Activated CD4-positive, alpha-beta memory T cell treated with anti-CD3 and anti-CD28 coated beads, Interleukin-2, amount 10 ng/mL, durations not matched to agents 7 days and 5 days (primary cell): ENCODE measurements around the gene ZNF789. TPM values are rescaled to one million over a fixed set of nuclear protein-coding genes. Genes with fewer than 3 reads are reported as not detected.

Experiments used
- CTCF ChIA-PET: fragments of 350-600 bp; sonication (Branson Sonifier 250); formaldehyde crosslinking; loops from one replicate; lab custom pipeline; 2021; ENCODE audit warnings: antibody characterized with exemption, inconsistent platforms; lab: Charles Lee
- POLR2A ChIA-PET: fragments of 350-600 bp; sonication (Branson Sonifier 250); formaldehyde crosslinking; loops from one replicate; lab custom pipeline; 2021; ENCODE audit warnings: antibody characterized with exemption; lab: Charles Lee
- DNase-seq: peaks from one replicate; pipeline ENCODE4 v3.0.0-alpha.2; 2020
- H3K27ac Mint-ChIP-seq: one replicate; pipeline ENCODE4 v1.8.0; 2021; ENCODE audit warnings: mild to moderate bottlenecking, mixed read lengths
- H3K27me3 Mint-ChIP-seq: one replicate; pipeline ENCODE4 v1.8.0; 2021; ENCODE audit warnings: mixed read lengths
- H3K36me3 Mint-ChIP-seq: one replicate; pipeline ENCODE4 v1.8.0; 2021; ENCODE audit warnings: low read depth, mixed read lengths
- H3K4me1 Mint-ChIP-seq: one replicate; pipeline ENCODE4 v1.8.0; 2021; ENCODE audit warnings: mixed read lengths
- H3K4me3 Mint-ChIP-seq: one replicate; pipeline ENCODE4 v1.8.0; 2021; ENCODE audit warnings: mild to moderate bottlenecking, mixed read lengths
- H3K9me3 Mint-ChIP-seq: one replicate; pipeline ENCODE4 v1.8.0; 2021; ENCODE audit warnings: mixed read lengths
- total RNA-seq, 2 experiments: library from RNA; stranded (reverse); gene quantifications; one replicate each; pipeline ENCODE4 v1.2.3, GENCODE V29; 2021

The ZNF789 gene
- total RNA-seq, 2 experiments from 2014 or later, result 19.4 to 21.8 TPM

DNA sequence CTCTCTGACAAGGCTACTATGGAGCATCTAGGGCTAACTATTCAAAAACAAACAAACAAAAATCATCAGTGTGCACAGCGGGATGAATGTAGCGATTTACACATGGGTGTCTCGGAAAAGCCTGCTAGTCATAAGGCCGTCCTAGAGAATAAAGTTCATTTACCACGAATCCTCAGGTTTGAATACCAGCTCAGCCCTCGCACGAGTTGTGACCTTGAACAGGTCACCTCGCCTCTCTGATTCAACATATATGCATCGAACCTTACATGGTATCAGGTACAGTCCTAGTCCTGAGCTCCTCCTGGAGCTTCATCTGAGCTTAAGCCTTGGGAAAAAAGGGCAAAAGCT is 7.3 kb upstream of the ZNF789 start:
- Mint-ChIP-seq H3K27me3 (no peaks in the 10 kb centered on the region), H3K4me1 (peaks cover 30% of the 10 kb centered on the region)

DNA sequence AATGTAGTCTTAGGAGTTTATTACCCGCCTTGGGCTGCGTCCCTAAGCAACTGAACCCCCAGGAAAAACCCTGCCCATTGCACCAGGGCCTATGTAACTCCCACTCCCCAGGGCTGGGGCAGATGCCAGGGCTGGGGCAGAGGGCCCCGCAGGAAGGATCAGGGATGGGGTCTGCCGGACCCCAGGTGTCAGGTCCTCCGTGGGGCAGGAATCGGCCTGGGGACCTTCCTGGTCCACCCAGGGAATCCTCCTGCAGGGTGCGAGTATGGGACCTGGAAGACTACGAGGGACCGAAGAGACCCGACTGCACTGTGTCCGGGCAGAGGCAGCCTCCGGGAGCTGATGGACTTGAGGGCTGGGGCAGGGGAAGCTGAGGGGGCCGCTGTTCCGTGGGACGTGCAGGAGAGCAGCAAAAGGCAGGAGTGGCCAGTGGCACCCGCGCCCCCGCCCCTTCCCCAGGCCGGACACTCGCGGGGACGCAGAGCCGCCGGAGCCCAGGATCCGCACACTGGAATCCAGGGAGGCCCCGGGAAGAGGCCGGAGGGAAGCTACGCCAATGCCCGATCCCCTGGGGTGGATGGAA is 4.3 kb upstream of the ZNF789 start:
- H3K27ac Mint-ChIP-seq, result no peak overlapping the region
- peaks cover 33% of the 10 kb centered on the region for H3K4me1 Mint-ChIP-seq
- peaks cover 4% of the 10 kb centered on the region for H3K27me3 Mint-ChIP-seq
- ChIA-PET CTCF (no interaction called here), POLR2A (interaction anchor here (1.0 kb wide), 1 partner anchor 37 kb away, joined by 5 read pairs; no protein-coding TSS in a partner anchor)
- peaks cover 20% of the 10 kb centered on the region for H3K36me3 Mint-ChIP-seq
- H3K4me3 Mint-ChIP-seq, result no peak overlapping the region
- DNase-seq, result no peak
- no peaks in the 10 kb centered on the region for H3K9me3 Mint-ChIP-seq

More for the DNA sequence above, 7.3 kb upstream of the ZNF789 start:
- peak overlapping the region; percentile 86 for H3K4me3 Mint-ChIP-seq
- H3K36me3 Mint-ChIP-seq, result peaks cover 26% of the 10 kb centered on the region
- ChIA-PET CTCF (interaction anchor here (1.0 kb wide), 1 partner anchor 57 kb away, joined by 3 read pairs; the partner anchor contains the start of gene PDAP1), POLR2A (interaction anchor here (0.9 to 3.7 kb wide), 14 partner anchors 9 to 159 kb away, joined by 3 to 21 read pairs (median 4); partner anchors contain the start of genes BUD31, ZKSCAN5, ZNF394 and ZNF655)
- H3K9me3 Mint-ChIP-seq, result no peaks in the 10 kb centered on the region
- DNase-seq, result no peak
- H3K27ac Mint-ChIP-seq, result peak overlapping the region; percentile 73

DNA sequence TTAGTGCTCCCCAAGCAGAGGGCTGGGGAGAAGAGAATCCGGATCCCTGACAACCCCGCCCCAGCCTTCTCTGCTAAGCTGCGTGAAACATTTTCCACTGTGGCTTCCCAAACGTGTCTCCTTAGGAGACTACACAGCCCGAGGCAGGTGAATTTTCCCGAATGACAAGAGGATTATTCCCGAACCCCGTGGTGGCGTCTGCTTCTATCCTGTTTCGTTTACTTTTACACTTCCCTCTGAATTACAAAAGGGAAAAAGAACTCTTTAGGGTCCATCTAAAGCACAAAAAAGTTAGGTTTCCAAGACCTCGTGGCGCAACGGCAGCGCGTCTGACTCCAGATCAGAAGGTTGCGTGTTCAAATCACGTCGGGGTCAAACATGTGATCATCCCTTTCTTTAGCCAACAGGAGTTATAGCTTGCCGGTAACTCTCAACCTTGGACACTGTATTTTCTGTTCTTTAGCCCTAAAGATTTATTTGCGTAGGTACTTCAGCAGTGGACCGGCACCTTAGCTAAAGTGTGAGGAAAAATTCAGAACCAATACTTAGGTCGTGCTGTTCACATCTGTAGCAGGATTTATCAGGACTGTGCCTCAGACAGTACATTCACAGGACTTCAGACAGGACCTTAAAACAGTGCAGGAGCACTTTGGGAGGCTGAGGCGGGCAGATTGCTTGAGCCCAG is 3.2 kb upstream of the ZNF789 start:
- POLR2A ChIA-PET, result interaction anchor here (1.0 to 1.3 kb wide), 3 partner anchors 30 to 37 kb away, joined by 3 to 5 read pairs (median 4); partner anchors contain the start of gene ZNF394
- CTCF ChIA-PET, result no interaction called here
- Mint-ChIP-seq H3K36me3 (peaks cover 15% of the 10 kb centered on the region), H3K27me3 (peaks cover 4% of the 10 kb centered on the region), H3K4me1 (peaks cover 35% of the 10 kb centered on the region), H3K9me3 (no peaks in the 10 kb centered on the region), H3K27ac (no peak overlapping the region), H3K4me3 (no peak overlapping the region)
- DNase-seq, result no peak

DNA sequence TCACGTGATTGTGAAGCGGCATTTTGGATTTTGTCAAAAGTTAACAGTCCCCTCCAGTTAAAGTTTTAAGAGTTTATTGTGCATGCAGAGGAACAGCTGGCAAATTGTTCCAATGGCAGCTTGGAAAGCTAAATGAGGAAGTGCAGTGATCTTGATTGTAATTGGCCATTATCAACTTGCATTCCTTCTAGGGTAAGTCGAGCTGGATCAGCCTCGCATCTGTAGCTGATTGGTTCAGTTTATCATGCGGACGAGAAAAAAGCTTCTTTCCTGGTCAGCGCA is 566 bp downstream of the ZNF789 start:
- H3K9me3 Mint-ChIP-seq, result no peaks in the 10 kb centered on the region
- DNase-seq, result peak; percentile 29
- H3K4me3 Mint-ChIP-seq, result peak overlapping the region; percentile 93
- POLR2A ChIA-PET, result interaction anchor here (0.7 to 3.9 kb wide), 14 partner anchors 8 to 143 kb away, joined by 3 to 23 read pairs (median 4); partner anchors contain the start of genes ATP5MF, CPSF4, FAM200A and PTCD1
- CTCF ChIA-PET, result interaction anchor here (0.9 kb wide), 1 partner anchor 25 kb away, joined by 5 read pairs; no protein-coding TSS in a partner anchor
- peaks cover 44% of the 10 kb centered on the region for H3K4me1 Mint-ChIP-seq
- H3K27me3 Mint-ChIP-seq, result peaks cover 4% of the 10 kb centered on the region
- peak overlapping the region; percentile 88 for H3K27ac Mint-ChIP-seq
- H3K36me3 Mint-ChIP-seq, result peaks cover 24% of the 10 kb centered on the region

DNA sequence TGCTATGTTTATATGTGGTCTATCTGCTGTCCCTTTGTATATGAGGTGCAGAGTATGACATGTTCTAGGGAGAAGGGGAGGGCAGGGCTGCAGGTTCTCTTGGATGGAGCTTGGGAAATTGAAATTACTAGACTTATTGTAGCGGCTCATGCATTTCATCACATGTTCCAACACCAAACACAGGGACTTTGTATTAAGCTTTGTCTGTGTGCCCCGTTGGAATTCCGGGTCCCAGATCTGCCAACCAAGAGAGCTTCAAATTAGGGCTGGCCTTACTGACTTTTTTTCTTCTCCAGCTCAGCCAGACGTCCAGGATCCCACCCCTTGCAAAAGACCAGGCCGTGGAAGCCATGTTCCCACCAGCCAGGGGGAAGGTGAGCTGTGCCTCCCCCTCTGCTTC is 3.4 kb downstream of the ZNF789 start:
- peaks cover 56% of the 10 kb centered on the region for H3K4me1 Mint-ChIP-seq
- H3K27ac Mint-ChIP-seq, result no peak overlapping the region
- peaks cover 1% of the 10 kb centered on the region for H3K27me3 Mint-ChIP-seq
- DNase-seq, result no peak
- no peaks in the 10 kb centered on the region for H3K9me3 Mint-ChIP-seq
- CTCF ChIA-PET, result no interaction called here
- POLR2A ChIA-PET, result interaction anchor here (0.6 to 3.9 kb wide), 6 partner anchors 10 to 24 kb away, joined by 3 to 21 read pairs (median 4); partner anchors contain the start of genes ATP5MF and ZNF394
- no peak overlapping the region for H3K4me3 Mint-ChIP-seq
- peaks cover 50% of the 10 kb centered on the region for H3K36me3 Mint-ChIP-seq

DNA sequence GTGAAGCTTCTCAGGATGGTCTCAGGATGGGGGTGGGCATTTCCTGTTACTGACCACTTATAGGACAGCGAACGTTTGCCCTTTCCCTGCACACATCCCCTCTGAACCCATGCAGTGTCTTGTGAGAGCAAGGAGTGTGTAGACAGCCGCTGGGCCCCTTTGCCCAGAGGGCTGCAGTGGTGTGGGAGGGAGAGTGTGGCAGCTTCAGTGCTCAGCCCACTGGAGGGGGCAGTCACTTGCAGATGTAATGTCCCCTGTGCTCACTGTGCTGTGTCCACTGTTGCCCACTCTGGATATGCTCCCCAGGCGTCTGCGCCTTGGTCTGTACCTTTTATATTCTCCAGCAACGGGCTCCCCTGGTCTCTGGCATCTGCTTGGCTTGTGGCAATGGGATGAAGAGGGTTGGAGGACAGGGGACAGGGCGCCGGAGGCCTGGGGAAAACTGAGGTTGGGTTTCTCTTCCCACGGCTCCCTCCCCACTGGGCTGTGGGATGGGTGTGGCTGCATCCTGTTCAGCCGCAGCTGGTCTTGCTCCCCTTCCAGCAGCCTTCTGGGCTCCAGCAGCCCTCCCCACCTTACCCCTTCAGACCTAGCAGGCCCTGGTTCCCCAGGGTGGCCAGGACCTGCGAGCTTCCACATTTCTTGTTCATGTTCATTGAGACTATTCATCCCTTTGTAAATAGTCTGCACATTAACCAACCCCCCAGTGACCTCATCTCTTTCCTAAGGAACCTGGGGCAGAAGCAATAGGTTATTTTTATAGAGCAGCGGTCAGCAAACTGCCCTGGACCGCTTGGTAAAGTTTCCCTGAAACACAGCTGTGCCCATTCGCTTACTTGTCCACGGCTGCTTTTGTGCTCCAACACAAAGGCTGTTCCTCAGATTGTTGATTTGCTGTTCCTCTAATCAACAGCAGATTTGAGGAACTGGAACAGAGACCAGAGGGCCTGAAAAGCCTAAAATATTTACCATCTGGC is 6.1 kb downstream of the ZNF789 start:
- H3K4me1 Mint-ChIP-seq, result peaks cover 44% of the 10 kb centered on the region
- peak overlapping the region; percentile 40 for H3K4me3 Mint-ChIP-seq
- H3K36me3 Mint-ChIP-seq, result peaks cover 59% of the 10 kb centered on the region
- peak overlapping the region; percentile 79 for H3K27ac Mint-ChIP-seq
- no peak for DNase-seq
- POLR2A ChIA-PET, result interaction anchor here (0.8 to 2.0 kb wide), 3 partner anchors 13 to 79 kb away, joined by 3 to 7 read pairs (median 4); partner anchors contain the start of genes ATP5MF and ZNF655
- H3K27me3 Mint-ChIP-seq, result no peaks in the 10 kb centered on the region
- H3K9me3 Mint-ChIP-seq, result no peaks in the 10 kb centered on the region
- CTCF ChIA-PET, result no interaction called here

DNA sequence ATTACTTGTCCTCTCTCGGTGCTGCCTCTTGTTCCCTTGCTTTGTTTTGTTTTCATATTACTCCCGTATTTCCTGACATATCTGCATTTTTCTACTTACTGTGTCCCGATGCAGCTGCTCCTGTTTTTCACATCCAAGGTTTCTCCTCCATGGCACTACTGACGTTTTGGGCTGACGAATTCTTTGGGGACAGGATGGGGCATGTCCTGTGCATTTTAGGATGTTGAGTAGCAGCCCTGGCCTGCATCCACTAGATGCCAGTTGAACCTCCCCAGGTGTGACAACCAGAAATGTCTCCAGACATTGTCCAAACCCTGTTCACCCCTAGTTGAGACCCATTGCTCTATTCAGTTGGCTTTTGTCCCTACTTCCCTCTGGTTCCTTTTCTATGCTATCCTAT is 12.4 kb downstream of the ZNF789 start:
- ChIA-PET CTCF (no interaction called here), POLR2A (interaction anchor here (1.2 kb wide), 2 partner anchors 9 to 73 kb away, joined by 3 to 4 read pairs; partner anchors contain the start of gene ZNF655)
- no peak overlapping the region for H3K4me3 Mint-ChIP-seq
- no peaks in the 10 kb centered on the region for H3K27me3 Mint-ChIP-seq
- no peaks in the 10 kb centered on the region for H3K4me1 Mint-ChIP-seq
- DNase-seq, result no peak
- no peak overlapping the region for H3K27ac Mint-ChIP-seq
- H3K36me3 Mint-ChIP-seq, result peaks cover 77% of the 10 kb centered on the region
- H3K9me3 Mint-ChIP-seq, result peaks cover 15% of the 10 kb centered on the region

DNA sequence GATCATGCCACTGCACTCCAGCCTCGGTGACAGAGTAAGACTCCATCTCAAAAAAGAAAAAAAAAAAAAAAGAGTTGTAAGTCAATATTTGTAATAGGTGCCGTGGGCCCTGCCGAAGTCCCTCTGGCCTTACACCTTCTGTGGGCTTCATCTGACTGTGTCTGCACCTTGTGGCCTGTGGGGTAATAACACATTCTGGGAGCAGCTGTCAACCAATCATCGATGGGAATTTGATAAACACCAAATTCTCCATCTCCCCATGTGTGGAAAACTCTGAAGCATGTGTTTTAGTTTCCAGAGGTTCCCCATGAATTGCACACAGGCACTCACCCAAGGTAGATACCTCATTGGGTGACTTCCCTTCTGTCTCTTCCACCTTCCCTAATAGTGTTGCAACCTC is 16.5 kb downstream of the ZNF789 start:
- H3K9me3 Mint-ChIP-seq, result peaks cover 40% of the 10 kb centered on the region

DNA sequence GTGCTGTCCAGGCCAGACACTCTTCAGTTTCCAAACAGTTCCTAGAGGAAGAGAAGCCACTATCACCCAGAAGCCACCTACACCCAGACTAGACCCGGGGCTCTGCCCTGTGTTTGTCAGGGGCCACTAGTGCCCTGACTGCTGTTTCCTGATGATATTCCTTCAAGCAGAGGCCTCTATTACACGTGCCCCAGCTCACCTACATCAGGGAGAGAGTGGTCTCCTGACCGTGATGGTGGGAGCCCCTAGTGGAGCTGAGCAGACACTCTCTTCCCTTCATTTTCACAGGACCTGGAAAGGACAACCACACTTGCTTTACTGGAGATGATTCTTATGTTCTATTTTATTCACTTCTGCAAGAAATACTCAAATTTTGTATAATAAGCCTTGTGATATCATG is 18.2 kb downstream of the ZNF789 start:
- peaks cover 86% of the 10 kb centered on the region for H3K36me3 Mint-ChIP-seq
- no peaks in the 10 kb centered on the region for H3K27me3 Mint-ChIP-seq
- ChIA-PET CTCF (interaction anchor here (0.6 to 0.7 kb wide), 3 partner anchors 47 to 429 kb away, joined by 3 read pairs; no protein-coding TSS in a partner anchor), POLR2A (interaction anchor here (1.8 to 2.1 kb wide), 3 partner anchors 9 to 67 kb away, joined by 6 to 9 read pairs (median 8); partner anchors contain the start of genes ZKSCAN5, ZNF394 and ZNF655)
- H3K4me1 Mint-ChIP-seq, result no peaks in the 10 kb centered on the region
- H3K27ac Mint-ChIP-seq, result no peak overlapping the region
- peaks cover 43% of the 10 kb centered on the region for H3K9me3 Mint-ChIP-seq
- no peak for DNase-seq
- H3K4me3 Mint-ChIP-seq, result no peak overlapping the region

More for the DNA sequence above, 16.5 kb downstream of the ZNF789 start:
- DNase-seq, result no peak
- H3K27ac Mint-ChIP-seq, result no peak overlapping the region
- ChIA-PET CTCF (interaction anchor here (0.7 kb wide), 1 partner anchor 29 kb away, joined by 3 read pairs; no protein-coding TSS in a partner anchor), POLR2A (interaction anchor here (1.7 kb wide), 1 partner anchor 16 kb away, joined by 3 read pairs; no protein-coding TSS in a partner anchor)
- H3K4me3 Mint-ChIP-seq, result no peak overlapping the region
- peaks cover 84% of the 10 kb centered on the region for H3K36me3 Mint-ChIP-seq
- H3K27me3 Mint-ChIP-seq, result no peaks in the 10 kb centered on the region
- no peaks in the 10 kb centered on the region for H3K4me1 Mint-ChIP-seq

DNA sequence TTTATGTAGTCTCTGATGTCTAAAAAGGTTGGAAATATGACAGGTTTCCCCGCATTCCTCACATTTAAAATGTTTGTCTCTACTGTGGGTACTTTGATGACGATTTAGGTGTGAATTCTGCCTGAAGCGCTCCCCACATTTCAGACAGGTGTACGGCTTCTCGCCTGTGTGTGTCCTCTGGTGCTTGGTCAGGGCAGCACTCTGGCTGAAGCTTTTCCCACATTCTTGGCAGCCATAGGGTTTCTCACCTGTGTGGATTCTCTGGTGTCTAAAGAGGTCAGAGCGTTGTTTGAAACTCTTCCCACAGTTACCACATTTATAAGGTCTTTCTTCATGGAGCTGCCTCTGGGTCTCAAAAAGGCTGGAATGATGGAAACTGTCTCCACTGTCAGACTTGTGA is 21.1 kb downstream of the ZNF789 start:
- CTCF ChIA-PET, result no interaction called here
- H3K4me3 Mint-ChIP-seq, result no peak overlapping the region
- H3K36me3 Mint-ChIP-seq, result peaks cover 83% of the 10 kb centered on the region
- peaks cover 39% of the 10 kb centered on the region for H3K9me3 Mint-ChIP-seq
- H3K27me3 Mint-ChIP-seq, result no peaks in the 10 kb centered on the region
- no peak for DNase-seq
- POLR2A ChIA-PET, result interaction anchor here (0.9 to 1.8 kb wide), 3 partner anchors 18 to 64 kb away, joined by 3 to 5 read pairs (median 4); partner anchors contain the start of genes ZNF655 and ZNF789
- H3K4me1 Mint-ChIP-seq, result peaks cover 13% of the 10 kb centered on the region
- H3K27ac Mint-ChIP-seq, result no peak overlapping the region

DNA sequence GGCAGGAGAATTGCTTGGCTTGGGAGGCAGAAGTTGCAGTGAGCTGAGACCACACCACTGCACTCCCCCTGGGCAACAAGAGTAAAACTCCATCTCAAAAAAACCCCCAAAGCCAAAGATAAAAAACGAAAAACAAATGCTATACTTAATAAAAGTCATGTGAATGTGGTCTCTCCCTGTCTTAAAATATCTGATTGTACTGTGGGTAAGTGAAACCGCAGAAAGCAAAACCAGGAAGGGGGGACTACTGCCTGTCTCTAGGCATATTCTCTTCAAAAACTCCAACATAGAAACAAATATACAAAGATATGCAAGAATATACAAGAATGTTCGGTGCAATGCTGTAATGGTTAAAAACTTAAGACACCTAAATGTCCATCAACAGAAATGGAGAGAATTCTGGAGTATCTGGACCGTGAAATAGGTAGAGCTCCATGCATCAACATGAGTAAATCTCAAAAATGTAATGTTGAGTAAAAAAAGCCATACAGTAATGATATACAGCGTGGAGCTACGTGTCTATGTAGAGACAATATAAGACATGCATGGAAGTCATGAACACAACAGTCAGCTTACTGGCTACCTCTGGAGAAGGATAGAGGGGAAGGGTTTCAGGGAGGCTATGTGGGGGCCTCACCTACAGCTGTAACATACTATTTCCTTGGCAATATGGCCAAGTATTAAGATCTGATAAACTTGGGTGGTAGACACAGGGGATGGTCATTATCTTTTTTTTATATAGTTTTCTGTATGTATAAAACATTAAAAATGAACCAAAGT is 25.3 kb downstream of the ZNF789 start:
- H3K4me1 Mint-ChIP-seq, result peaks cover 22% of the 10 kb centered on the region
- peak overlapping the region; percentile 92 for H3K4me3 Mint-ChIP-seq
- ChIA-PET CTCF (interaction anchor here (0.6 to 1.3 kb wide), 3 partner anchors 25 to 452 kb away, joined by 3 to 5 read pairs (median 3); no protein-coding TSS in a partner anchor), POLR2A (interaction anchor here (0.6 to 4.1 kb wide), 10 partner anchors 8 to 126 kb away, joined by 3 to 24 read pairs (median 4); partner anchors contain the start of genes BUD31, FAM200A, PDAP1 and ZNF655)
- peaks cover 18% of the 10 kb centered on the region for H3K9me3 Mint-ChIP-seq
- peaks cover 70% of the 10 kb centered on the region for H3K36me3 Mint-ChIP-seq
- no peak for DNase-seq
- no peaks in the 10 kb centered on the region for H3K27me3 Mint-ChIP-seq
- peak overlapping the region; percentile 69 for H3K27ac Mint-ChIP-seq
